ENCODE results near the gene ZC3H15. TPM values are rescaled to one million over a fixed set of nuclear protein-coding genes. Genes with fewer than 3 reads are reported as not detected.

ZC3H15 gene
- total and polyA plus RNA-seq, 4 donors, result 63.6 to 103 (median 81.6) TPM

DNA sequence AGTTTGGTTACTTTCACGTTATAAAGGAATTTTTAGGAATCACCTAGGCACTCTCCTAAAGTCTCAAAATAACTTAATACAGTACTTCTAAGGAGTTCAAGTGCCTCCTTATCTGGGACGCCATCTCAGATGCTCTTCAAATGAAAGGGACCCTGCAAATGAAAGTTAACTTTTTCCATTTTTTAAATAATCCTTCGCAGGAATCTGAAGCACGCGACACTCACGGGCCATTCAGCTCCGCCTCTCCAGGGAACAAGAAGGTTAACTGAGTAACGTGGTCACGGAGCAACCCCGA, 537 bp upstream of the ZC3H15 start:
- Histone ChIP-seq H3K27me3 (ENCODE audit: control insufficient read depth, insufficient read depth, low read length) (no peaks in the 10 kb centered on the region), H3K27ac (ENCODE audit: low read depth, low read length) (peak overlapping the region; percentile 96), H3K4me1 (ENCODE audit: control insufficient read depth, insufficient read depth, low read length) (no peaks in the 10 kb centered on the region), H3K4me3 (ENCODE audit: low read depth, low read length) (peak overlapping the region; percentile 86), H3K36me3 (ENCODE audit: control insufficient read depth, insufficient read depth, low read length) (no peaks in the 10 kb centered on the region), H3K9me3 (ENCODE audit: control insufficient read depth, insufficient read depth, low read length) (no peaks in the 10 kb centered on the region)
- 0% methylated on average over 10 of the region's 10 CpGs for WGBS (ENCODE audit: insufficient coverage)
- no peak for DNase-seq (ENCODE audit: low read depth in 4 of 6, low spot score in 6 of 6)

DNA sequence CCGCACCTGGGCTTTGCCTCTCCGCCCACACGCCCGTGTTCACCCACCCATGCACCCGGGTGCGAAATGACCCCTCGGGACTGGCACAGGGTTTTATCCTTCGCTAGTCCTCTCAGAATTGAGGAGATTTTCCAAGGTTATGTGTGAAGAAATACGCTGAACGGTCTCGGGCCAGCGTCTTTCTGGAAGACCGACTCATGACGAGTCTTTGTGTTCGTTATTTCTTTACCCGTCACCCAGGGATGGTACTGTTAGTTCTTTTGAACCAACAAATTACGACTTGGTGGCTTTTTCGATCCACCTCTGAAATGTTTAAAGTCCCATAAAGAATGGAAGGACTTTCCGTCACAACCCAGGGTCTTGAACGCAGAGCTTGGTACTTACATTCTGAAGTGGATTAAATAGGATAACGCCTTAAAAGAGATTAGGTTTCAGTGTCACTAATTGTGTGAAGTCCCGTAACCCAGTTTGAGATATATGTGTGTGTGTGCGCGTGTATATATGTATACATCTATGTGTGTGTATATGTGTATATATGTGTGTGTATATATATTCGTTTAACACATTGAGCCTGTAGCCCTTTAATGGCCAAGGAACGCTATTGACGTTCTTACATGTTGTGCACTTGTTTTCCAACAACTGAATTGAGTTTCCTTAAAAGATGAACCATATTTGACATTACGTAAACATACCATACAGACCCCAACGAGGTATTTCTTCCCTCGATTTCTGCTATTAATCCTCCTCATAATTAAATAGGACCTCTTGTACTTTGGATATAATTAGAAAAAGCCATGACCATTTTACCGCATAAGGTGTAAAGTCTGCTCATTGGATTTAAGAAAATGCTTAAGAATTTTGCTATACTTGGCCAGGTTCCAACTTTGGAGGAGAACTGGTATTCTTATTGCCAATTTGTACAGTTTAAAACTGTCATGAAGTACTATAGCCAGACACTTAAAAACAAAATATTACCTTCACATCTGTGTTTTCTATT, 889 bp downstream of the ZC3H15 start:
- Histone ChIP-seq H3K27ac (ENCODE audit: low read depth, low read length) (peak overlapping the region; percentile 96), H3K4me3 (ENCODE audit: low read depth, low read length) (peak overlapping the region; percentile 86), H3K36me3 (ENCODE audit: control insufficient read depth, insufficient read depth, low read length) (no peaks in the 10 kb centered on the region), H3K9me3 (ENCODE audit: control insufficient read depth, insufficient read depth, low read length) (no peaks in the 10 kb centered on the region), H3K4me1 (ENCODE audit: control insufficient read depth, insufficient read depth, low read length) (no peaks in the 10 kb centered on the region), H3K27me3 (ENCODE audit: control insufficient read depth, insufficient read depth, low read length) (no peaks in the 10 kb centered on the region)
- 0% methylated on average over 24 of the region's 31 CpGs for WGBS (ENCODE audit: insufficient coverage)
- DNase-seq (ENCODE audit: low read depth in 4 of 6, low spot score in 6 of 6), result peak in 3 of 6 donors; percentile 6 to 31 (median 18)

DNA sequence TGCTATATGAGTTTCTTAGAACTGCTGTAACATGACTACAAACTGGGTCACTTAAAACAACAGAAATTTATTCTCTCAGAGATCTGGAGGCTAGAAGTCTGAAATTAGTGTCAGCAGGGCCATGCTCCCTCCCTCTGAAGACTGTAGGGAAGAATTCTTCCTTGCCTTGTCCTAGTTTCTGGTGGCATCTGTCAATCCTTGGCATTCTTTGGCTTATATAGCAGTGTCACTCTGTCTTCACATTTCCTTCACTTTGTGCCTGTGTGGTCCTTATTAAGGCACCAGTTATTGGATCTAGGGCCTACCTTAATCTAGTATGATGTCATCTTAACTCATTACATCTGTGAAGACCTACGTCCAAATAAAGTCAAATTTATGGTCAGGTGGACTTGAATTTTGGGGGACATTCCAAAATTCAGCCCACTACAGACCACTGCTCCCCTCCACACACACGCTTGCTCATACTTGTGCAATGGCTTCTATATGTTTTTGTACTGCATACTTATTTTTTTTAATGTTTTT, 7.6 kb downstream of the ZC3H15 start:
- Histone ChIP-seq H3K27ac (ENCODE audit: low read depth, low read length) (no peak overlapping the region), H3K27me3 (ENCODE audit: control insufficient read depth, insufficient read depth, low read length) (no peaks in the 10 kb centered on the region), H3K4me1 (ENCODE audit: control insufficient read depth, insufficient read depth, low read length) (no peaks in the 10 kb centered on the region), H3K9me3 (ENCODE audit: control insufficient read depth, insufficient read depth, low read length) (no peaks in the 10 kb centered on the region), H3K36me3 (ENCODE audit: control insufficient read depth, insufficient read depth, low read length) (peaks cover 7% of the 10 kb centered on the region), H3K4me3 (ENCODE audit: low read depth, low read length) (no peak overlapping the region)
- no peak for DNase-seq (ENCODE audit: low read depth in 4 of 6, low spot score in 6 of 6)
- WGBS (ENCODE audit: insufficient coverage), result no CpG with 5 or more reads among the region's 2 CpGs

DNA sequence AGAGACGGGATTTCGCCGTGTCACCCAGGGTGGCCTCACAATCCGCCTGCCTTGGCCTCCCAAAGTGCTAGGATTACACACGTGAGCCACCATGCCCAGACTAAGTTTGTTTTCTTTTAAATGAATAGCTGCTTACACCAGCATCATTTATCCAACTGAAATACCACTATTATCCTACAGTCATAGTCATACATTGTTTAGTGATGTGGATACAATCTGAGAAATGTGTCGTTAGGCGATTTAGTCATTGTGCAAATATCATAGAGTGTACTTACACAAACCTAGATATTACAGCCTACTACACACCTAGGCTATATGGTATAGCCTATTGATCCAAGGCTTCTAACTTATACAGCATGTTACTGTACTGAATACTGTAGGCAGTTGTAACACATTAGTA, 10.3 kb downstream of the ZC3H15 start:
- Histone ChIP-seq H3K27me3 (ENCODE audit: control insufficient read depth, insufficient read depth, low read length) (no peaks in the 10 kb centered on the region), H3K36me3 (ENCODE audit: control insufficient read depth, insufficient read depth, low read length) (peaks cover 12% of the 10 kb centered on the region), H3K4me1 (ENCODE audit: control insufficient read depth, insufficient read depth, low read length) (no peaks in the 10 kb centered on the region), H3K4me3 (ENCODE audit: low read depth, low read length) (no peak overlapping the region), H3K9me3 (ENCODE audit: control insufficient read depth, insufficient read depth, low read length) (no peaks in the 10 kb centered on the region), H3K27ac (ENCODE audit: low read depth, low read length) (no peak overlapping the region)
- no peak for DNase-seq (ENCODE audit: low read depth in 4 of 6, low spot score in 6 of 6)
- 93% methylated on average over 3 of the region's 7 CpGs for WGBS (ENCODE audit: insufficient coverage)

DNA sequence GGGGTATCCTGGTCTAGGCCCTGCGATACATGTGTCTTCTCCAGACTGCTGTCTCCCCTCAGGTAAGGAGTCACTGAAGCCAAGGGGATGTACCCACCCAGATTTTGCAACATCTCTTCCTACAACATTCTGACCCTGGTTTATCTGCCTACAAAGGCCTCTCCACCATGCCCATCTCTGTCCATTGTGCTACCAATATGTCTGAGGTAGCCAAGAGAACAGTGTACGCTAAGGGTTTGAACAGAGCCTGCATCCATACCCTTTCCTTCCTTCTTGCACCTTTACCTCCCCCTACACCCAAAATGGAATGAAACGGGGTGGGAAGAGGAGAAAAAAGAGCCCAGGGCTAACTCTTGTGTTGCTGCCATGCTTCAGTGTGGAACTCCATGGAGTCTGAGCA, 11.9 kb downstream of the ZC3H15 start:
- H3K9me3 ChIP-seq (ENCODE audit: control insufficient read depth, insufficient read depth, low read length), result no peaks in the 10 kb centered on the region
- no peak overlapping the region for H3K4me3 ChIP-seq (ENCODE audit: low read depth, low read length)
- H3K27me3 ChIP-seq (ENCODE audit: control insufficient read depth, insufficient read depth, low read length), result no peaks in the 10 kb centered on the region
- peaks cover 19% of the 10 kb centered on the region for H3K36me3 ChIP-seq (ENCODE audit: control insufficient read depth, insufficient read depth, low read length)
- H3K27ac ChIP-seq (ENCODE audit: low read depth, low read length), result no peak overlapping the region
- 100% methylated on average over 1 of the region's 3 CpGs for WGBS (ENCODE audit: insufficient coverage)
- H3K4me1 ChIP-seq (ENCODE audit: control insufficient read depth, insufficient read depth, low read length), result no peaks in the 10 kb centered on the region
- DNase-seq (ENCODE audit: low read depth in 4 of 6, low spot score in 6 of 6), result no peak

DNA sequence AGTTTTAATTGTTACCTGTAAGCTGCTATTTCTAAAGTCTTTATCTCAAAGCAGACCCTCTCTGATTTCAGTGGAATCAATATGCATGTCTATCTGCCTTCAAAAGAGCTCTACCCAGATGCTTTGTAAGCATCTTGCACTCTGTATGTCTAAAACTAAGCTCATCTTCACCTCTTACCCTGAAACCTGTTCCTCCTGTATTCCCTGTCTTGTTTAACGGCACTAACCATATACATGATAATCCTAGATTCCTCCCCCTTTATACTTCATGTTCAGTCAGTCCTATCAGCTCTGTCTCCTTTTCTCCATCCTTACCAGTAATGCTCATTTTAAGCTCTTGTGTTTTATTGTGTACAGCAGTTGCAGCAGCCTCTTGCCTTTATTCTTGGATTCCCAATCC, 12.8 kb downstream of the ZC3H15 start:
- H3K4me3 ChIP-seq (ENCODE audit: low read depth, low read length), result no peak overlapping the region
- H3K4me1 ChIP-seq (ENCODE audit: control insufficient read depth, insufficient read depth, low read length), result no peaks in the 10 kb centered on the region
- no peak for DNase-seq (ENCODE audit: low read depth in 4 of 6, low spot score in 6 of 6)
- no peak overlapping the region for H3K27ac ChIP-seq (ENCODE audit: low read depth, low read length)
- H3K27me3 ChIP-seq (ENCODE audit: control insufficient read depth, insufficient read depth, low read length), result no peaks in the 10 kb centered on the region
- 0% methylated on average over 1 of the region's 1 CpG for WGBS (ENCODE audit: insufficient coverage)
- no peaks in the 10 kb centered on the region for H3K9me3 ChIP-seq (ENCODE audit: control insufficient read depth, insufficient read depth, low read length)
- H3K36me3 ChIP-seq (ENCODE audit: control insufficient read depth, insufficient read depth, low read length), result peaks cover 23% of the 10 kb centered on the region

DNA sequence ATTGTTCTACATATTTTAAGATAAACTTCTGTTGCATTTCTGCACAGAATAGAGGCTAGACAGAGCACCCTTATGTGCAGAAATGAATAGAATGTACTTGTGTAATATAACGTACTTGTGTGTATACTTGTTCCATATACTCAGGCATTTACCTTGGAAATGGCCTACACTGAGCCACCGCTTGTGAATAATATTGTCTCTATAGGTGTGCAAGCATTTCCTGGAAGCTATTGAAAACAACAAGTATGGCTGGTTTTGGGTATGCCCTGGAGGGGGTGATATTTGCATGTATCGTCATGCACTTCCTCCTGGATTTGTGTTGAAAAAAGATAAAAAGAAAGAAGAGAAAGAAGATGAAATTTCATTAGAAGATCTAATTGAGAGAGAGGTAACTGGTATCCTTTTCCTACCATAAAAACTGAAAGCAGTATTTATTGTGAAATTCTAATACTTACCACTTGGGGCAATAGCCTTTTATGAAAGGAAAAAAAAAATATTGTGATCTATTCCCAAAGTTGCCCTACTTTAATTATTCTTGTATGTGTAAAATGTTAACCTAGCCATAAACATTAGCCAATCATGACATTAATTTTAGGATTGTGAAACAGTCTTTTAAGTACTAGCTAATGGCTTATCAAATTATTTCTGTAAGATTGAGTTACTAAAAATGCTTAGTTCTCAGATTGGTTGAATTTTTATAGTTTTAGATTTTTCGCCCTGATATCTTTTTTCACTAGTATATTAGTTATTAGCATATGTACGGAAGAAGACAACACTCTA, 18.0 kb downstream of the ZC3H15 start:
- H3K27me3 ChIP-seq (ENCODE audit: control insufficient read depth, insufficient read depth, low read length), result no peaks in the 10 kb centered on the region
- H3K27ac ChIP-seq (ENCODE audit: low read depth, low read length), result no peak overlapping the region
- H3K9me3 ChIP-seq (ENCODE audit: control insufficient read depth, insufficient read depth, low read length), result no peaks in the 10 kb centered on the region
- H3K36me3 ChIP-seq (ENCODE audit: control insufficient read depth, insufficient read depth, low read length), result peaks cover 19% of the 10 kb centered on the region
- WGBS (ENCODE audit: insufficient coverage), result no CpG with 5 or more reads among the region's 5 CpGs
- H3K4me3 ChIP-seq (ENCODE audit: low read depth, low read length), result no peak overlapping the region
- no peaks in the 10 kb centered on the region for H3K4me1 ChIP-seq (ENCODE audit: control insufficient read depth, insufficient read depth, low read length)
- peak in 2 of 6 donors; percentile 62 to 71 for DNase-seq (ENCODE audit: low read depth in 4 of 6, low spot score in 6 of 6)

DNA sequence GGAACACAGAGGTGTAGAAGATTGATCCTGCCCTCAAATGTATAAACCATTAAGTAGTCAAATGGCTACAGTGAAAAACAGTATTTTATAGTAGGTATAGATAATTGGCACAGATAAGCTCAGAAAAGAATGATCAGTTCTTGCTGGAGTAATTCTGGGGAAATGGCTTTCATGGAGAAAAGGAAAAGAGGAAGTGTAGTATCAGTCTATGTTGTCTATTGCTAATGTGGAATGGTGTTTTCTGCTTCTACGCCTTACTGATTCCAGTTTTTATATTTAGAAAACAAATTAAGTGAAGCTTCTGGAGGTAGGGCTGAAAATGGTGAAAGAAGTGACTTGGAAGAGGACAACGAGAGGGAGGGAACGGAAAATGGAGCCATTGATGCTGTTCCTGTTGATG, 22.2 kb downstream of the ZC3H15 start:
- peaks cover 7% of the 10 kb centered on the region for H3K36me3 ChIP-seq (ENCODE audit: control insufficient read depth, insufficient read depth, low read length)
- no peaks in the 10 kb centered on the region for H3K9me3 ChIP-seq (ENCODE audit: control insufficient read depth, insufficient read depth, low read length)

DNA sequence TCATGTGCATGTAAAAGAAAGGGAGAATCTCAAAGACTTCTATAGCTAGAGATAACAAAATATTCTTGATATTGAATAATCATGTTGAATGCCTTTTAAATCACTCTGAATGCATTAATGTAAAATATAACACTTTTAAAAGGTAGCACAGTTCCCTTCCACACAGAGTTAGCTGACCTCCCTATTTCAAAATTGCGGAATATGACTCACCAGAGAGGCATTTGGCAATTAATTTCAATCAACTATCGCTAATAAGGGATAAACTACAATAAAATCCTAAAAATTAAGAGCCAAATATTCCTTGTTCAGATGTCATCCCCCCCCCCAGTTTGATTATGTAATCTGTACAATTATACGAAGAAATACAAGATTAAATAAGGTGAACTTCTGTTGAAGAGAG, 29.3 kb downstream of the ZC3H15 start:
- no peaks in the 10 kb centered on the region for H3K27me3 ChIP-seq (ENCODE audit: control insufficient read depth, insufficient read depth, low read length)
- no peak overlapping the region for H3K4me3 ChIP-seq (ENCODE audit: low read depth, low read length)
- peaks cover 2% of the 10 kb centered on the region for H3K36me3 ChIP-seq (ENCODE audit: control insufficient read depth, insufficient read depth, low read length)
- no peak for DNase-seq (ENCODE audit: low read depth in 4 of 6, low spot score in 6 of 6)
- no CpG with 5 or more reads among the region's 3 CpGs for WGBS (ENCODE audit: insufficient coverage)
- H3K4me1 ChIP-seq (ENCODE audit: control insufficient read depth, insufficient read depth, low read length), result no peaks in the 10 kb centered on the region
- H3K27ac ChIP-seq (ENCODE audit: low read depth, low read length), result no peak overlapping the region
- no peaks in the 10 kb centered on the region for H3K9me3 ChIP-seq (ENCODE audit: control insufficient read depth, insufficient read depth, low read length)

More for the DNA sequence above, 22.2 kb downstream of the ZC3H15 start:
- Histone ChIP-seq H3K27ac (ENCODE audit: low read depth, low read length) (no peak overlapping the region), H3K4me3 (ENCODE audit: low read depth, low read length) (no peak overlapping the region), H3K27me3 (ENCODE audit: control insufficient read depth, insufficient read depth, low read length) (no peaks in the 10 kb centered on the region), H3K4me1 (ENCODE audit: control insufficient read depth, insufficient read depth, low read length) (no peaks in the 10 kb centered on the region)
- no peak for DNase-seq (ENCODE audit: low read depth in 4 of 6, low spot score in 6 of 6)
- WGBS (ENCODE audit: insufficient coverage), result no CpG with 5 or more reads among the region's 3 CpGs

Measured in spinal cord (tissue), 10 donors.